OCI-LY1 (cell line): ENCODE measurements around the gene SCARB2.

ENCODE experiments used
- H2AFZ ChIP-seq: fragments of 200-600 bp; sonication (generic), shearing (Covaris generic); 2 replicates; pipeline ENCODE4 v1.6.0; 2014; ENCODE audit warnings: antibody characterized with exemption, mild to moderate bottlenecking, low read length
- H3F3A ChIP-seq: fragments of 200-600 bp; sonication (generic), shearing (Covaris generic); 2 replicates; pipeline ENCODE4 v1.6.0; 2014; ENCODE audit warnings: mild to moderate bottlenecking, antibody characterized with exemption, low read length, moderate library complexity; ENCODE audit not compliant: insufficient read depth
- H3K27ac ChIP-seq: fragments of 200-600 bp; sonication (generic); 2 replicates; pipeline ENCODE4 v1.5.1; 2014; ENCODE audit warnings: low read length, mixed run types, mild to moderate bottlenecking, low read depth; ENCODE audit not compliant: poor library complexity, severe bottlenecking
- H3K27me3 ChIP-seq: fragments of 200-600 bp; sonication (generic); 2 replicates; pipeline ENCODE4 v1.6.0; 2014; ENCODE audit warnings: antibody characterized with exemption, mild to moderate bottlenecking, low read length, moderate library complexity; ENCODE audit not compliant: insufficient read depth
- H3K36me3 ChIP-seq: fragments of 200-600 bp; sonication (generic); 2 replicates; pipeline ENCODE4 v1.6.1; 2014; ENCODE audit warnings: mild to moderate bottlenecking, antibody characterized with exemption, low read length, moderate library complexity, mixed read lengths; ENCODE audit not compliant: insufficient read depth
- H3K4me1 ChIP-seq: fragments of 200-600 bp; sonication (generic); 2 replicates; pipeline ENCODE4 v1.5.1; 2014; ENCODE audit warnings: mild to moderate bottlenecking, low read length, moderate library complexity; ENCODE audit not compliant: insufficient read depth, severe bottlenecking
- H3K4me2 ChIP-seq: fragments of 200-600 bp; sonication (generic), shearing (Covaris generic); 2 replicates; pipeline ENCODE4 v1.6.1; 2014; ENCODE audit warnings: low read length
- H3K4me3 ChIP-seq: fragments of 200-600 bp; sonication (generic); 2 replicates; pipeline ENCODE4 v1.5.1; 2014; ENCODE audit warnings: low read length, low read depth, mild to moderate bottlenecking, mixed read lengths; ENCODE audit not compliant: poor library complexity, severe bottlenecking
- H3K79me2 ChIP-seq: fragments of 200-600 bp; shearing (Covaris generic); 2 replicates; pipeline ENCODE4 v1.6.1; 2016; ENCODE audit warnings: mixed run types, low read length, mixed read lengths; ENCODE audit not compliant: insufficient read depth
- H3K9ac ChIP-seq: fragments of 200-600 bp; sonication (generic), shearing (Covaris generic); 2 replicates; pipeline ENCODE4 v1.6.1; 2014; ENCODE audit warnings: mild to moderate bottlenecking, low read length, mixed read lengths
- H3K9me2 ChIP-seq: fragments of 200-600 bp; sonication (generic), shearing (Covaris generic); 2 replicates; pipeline ENCODE4 v1.6.1; 2014; ENCODE audit warnings: low read depth, mild to moderate bottlenecking, low read length, mixed read lengths
- H3K9me3 ChIP-seq: fragments of 200-600 bp; shearing (Covaris generic); 2 replicates; pipeline ENCODE4 v1.6.1; 2014; ENCODE audit warnings: low read length, mixed read lengths
- H4K20me1 ChIP-seq: fragments of 200-600 bp; sonication (generic), shearing (Covaris generic); 2 replicates; pipeline ENCODE4 v1.6.0; 2016; ENCODE audit warnings: mild to moderate bottlenecking, low read length; ENCODE audit not compliant: insufficient read depth
- CTCF ChIP-seq: fragments of 200-600 bp; sonication (generic), shearing (Covaris generic); IDR thresholded peaks from 2 replicates; pipeline ENCODE4 v1.5.1; 2017; ENCODE audit warnings: mild to moderate bottlenecking, antibody characterized with exemption, low read length, moderate library complexity, mixed read lengths
- EZH2 ChIP-seq: fragments of 200-600 bp; sonication (generic), shearing (Covaris generic); IDR thresholded peaks from 2 replicates; pipeline ENCODE4 v1.8.0; 2017; ENCODE audit warnings: borderline replicate concordance, mixed run types, mild to moderate bottlenecking, antibody characterized with exemption, low read length, moderate library complexity, mixed read lengths

SCARB2 gene

GRCh38 chr4:76233529-76233928 is 19.9 kb upstream of the SCARB2 start:
- Histone ChIP-seq H3K79me2 (no peaks in the 10 kb centered on the region), H3K9me3 (no peaks in the 10 kb centered on the region), H3K27me3 (no peaks in the 10 kb centered on the region), H3K9ac (no peak overlapping the region), H3F3A (no peaks in the 10 kb centered on the region), H3K36me3 (no peaks in the 10 kb centered on the region), H3K4me2 (no peak overlapping the region), H2AFZ (no peak overlapping the region), H3K4me3 (no peak overlapping the region), H3K27ac (no peak overlapping the region), H3K4me1 (no peaks in the 10 kb centered on the region), H4K20me1 (no peaks in the 10 kb centered on the region), H3K9me2 (no peaks in the 10 kb centered on the region)
- TF ChIP-seq CTCF (no peak), EZH2 (no peak)

- Histone ChIP-seq H3K9me3 (no peaks in the 10 kb centered on the region), H3K27ac (no peak overlapping the region), H3K4me3 (no peak overlapping the region), H4K20me1 (no peaks in the 10 kb centered on the region), H2AFZ (no peak overlapping the region), H3K27me3 (no peaks in the 10 kb centered on the region), H3K9me2 (no peaks in the 10 kb centered on the region), H3F3A (no peaks in the 10 kb centered on the region), H3K4me2 (no peak overlapping the region), H3K79me2 (no peaks in the 10 kb centered on the region), H3K9ac (no peak overlapping the region), H3K36me3 (no peaks in the 10 kb centered on the region), H3K4me1 (no peaks in the 10 kb centered on the region)
- TF ChIP-seq CTCF, result no peak
- TF ChIP-seq EZH2, result no peak
Observed at GRCh38 chr4:76233083-76233482, 19.5 kb upstream of the SCARB2 start.

GRCh38 chr4:76232681-76233080 is 19.1 kb upstream of the SCARB2 start:
- no peaks in the 10 kb centered on the region for H3K27me3 ChIP-seq
- no peaks in the 10 kb centered on the region for H3F3A ChIP-seq
- no peaks in the 10 kb centered on the region for H3K4me1 ChIP-seq
- no peak overlapping the region for H3K27ac ChIP-seq
- H3K9me2 ChIP-seq, result no peaks in the 10 kb centered on the region
- no peaks in the 10 kb centered on the region for H3K36me3 ChIP-seq
- no peaks in the 10 kb centered on the region for H3K9me3 ChIP-seq
- no peak overlapping the region for H3K4me2 ChIP-seq
- no peak overlapping the region for H3K9ac ChIP-seq
- TF ChIP-seq CTCF (no peak), EZH2 (no peak)
- no peaks in the 10 kb centered on the region for H3K79me2 ChIP-seq
- H3K4me3 ChIP-seq, result no peak overlapping the region
- no peak overlapping the region for H2AFZ ChIP-seq
- H4K20me1 ChIP-seq, result no peaks in the 10 kb centered on the region
